HEK293 (cell line): ENCODE results near the gene TMPRSS4.

Experiments used
- CTCF ChIP-seq: fragments of 450-650 bp; formaldehyde crosslinking; IDR thresholded peaks from 2 replicates; pipeline ENCODE4 v1.5.1; 2016; ENCODE audit warnings: missing biosample characterization, missing genetic modification characterization
- REST ChIP-seq: fragments of 450-650 bp; formaldehyde crosslinking; IDR thresholded peaks from 2 replicates; pipeline ENCODE4 v1.5.1; 2016; ENCODE audit warnings: missing biosample characterization, missing genetic modification characterization
- YY1 ChIP-seq: fragments of 450-650 bp; formaldehyde crosslinking; IDR thresholded peaks from 2 replicates; pipeline ENCODE4 v1.5.1; 2018; ENCODE audit warnings: missing biosample characterization, missing genetic modification characterization
- ZNF140 ChIP-seq: fragments of 450-650 bp; formaldehyde crosslinking; IDR thresholded peaks from 2 replicates; pipeline ENCODE4 v1.5.1; 2016; ENCODE audit warnings: missing biosample characterization, missing genetic modification characterization
- ZNF433 ChIP-seq: fragments of 450-650 bp; formaldehyde crosslinking; IDR thresholded peaks from 2 replicates; pipeline ENCODE4 v1.5.1; 2016; ENCODE audit warnings: missing biosample characterization, missing genetic modification characterization, low read depth
- ZNF501 ChIP-seq: fragments of 450-650 bp; formaldehyde crosslinking; IDR thresholded peaks from 2 replicates; pipeline ENCODE4 v1.5.1; 2016; ENCODE audit warnings: missing biosample characterization, missing genetic modification characterization
- ZNF776 ChIP-seq: fragments of 450-650 bp; formaldehyde crosslinking; IDR thresholded peaks from 2 replicates; pipeline ENCODE4 v1.5.0; 2017; ENCODE audit warnings: missing biosample characterization, missing genetic modification characterization, borderline replicate concordance
- TF ChIP-seq, protein P1 (sequence below): fragments of 450-650 bp; formaldehyde crosslinking; IDR thresholded peaks from 2 replicates; pipeline ENCODE4 v1.5.1; 2016; ENCODE audit warnings: missing biosample characterization, missing genetic modification characterization

- TF ChIP-seq CTCF (tag by site-specific recombination) (no peak), ZNF433 (tag by site-specific recombination) (no peak), ZNF140 (no peak), REST (tag by site-specific recombination) (no peak), YY1 (tag by site-specific recombination) (no peak), ZNF501 (tag by site-specific recombination) (no peak), ZNF776 (no peak)
- TF ChIP-seq, protein P1, sequence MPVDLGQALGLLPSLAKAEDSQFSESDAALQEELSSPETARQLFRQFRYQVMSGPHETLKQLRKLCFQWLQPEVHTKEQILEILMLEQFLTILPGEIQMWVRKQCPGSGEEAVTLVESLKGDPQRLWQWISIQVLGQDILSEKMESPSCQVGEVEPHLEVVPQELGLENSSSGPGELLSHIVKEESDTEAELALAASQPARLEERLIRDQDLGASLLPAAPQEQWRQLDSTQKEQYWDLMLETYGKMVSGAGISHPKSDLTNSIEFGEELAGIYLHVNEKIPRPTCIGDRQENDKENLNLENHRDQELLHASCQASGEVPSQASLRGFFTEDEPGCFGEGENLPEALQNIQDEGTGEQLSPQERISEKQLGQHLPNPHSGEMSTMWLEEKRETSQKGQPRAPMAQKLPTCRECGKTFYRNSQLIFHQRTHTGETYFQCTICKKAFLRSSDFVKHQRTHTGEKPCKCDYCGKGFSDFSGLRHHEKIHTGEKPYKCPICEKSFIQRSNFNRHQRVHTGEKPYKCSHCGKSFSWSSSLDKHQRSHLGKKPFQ (tag by site-specific recombination), result no peak
These were observed 4.5 kb downstream of the TMPRSS4 start for GRCh38 chr11:118081241-118081958.
